ENCODE results near the gene ISCU.

Gene ISCU

GRCh38 chr12:108603743-108604142, 41.3 kb downstream of the ISCU start:
- DNase-seq (ENCODE audit: low read depth in 2 of 2) = no peak

GRCh38 chr12:108604208-108604941, 42.0 kb downstream of the ISCU start:
- no peak for DNase-seq (ENCODE audit: low read depth in 2 of 2)

GRCh38 chr12:108605000-108605689, 42.7 kb downstream of the ISCU start:
- no peak for DNase-seq (ENCODE audit: low read depth in 2 of 2)

GRCh38 chr12:108605690-108606406, 43.5 kb downstream of the ISCU start:
- DNase-seq (ENCODE audit: low read depth in 2 of 2) = no peak

- DNase-seq (ENCODE audit: low read depth in 2 of 2) = no peak
Measured at GRCh38 chr12:108606492-108606891, 44.1 kb downstream of the ISCU start.

- no peak for DNase-seq (ENCODE audit: low read depth in 2 of 2)
Measured at GRCh38 chr12:108607981-108608600, 45.7 kb downstream of the ISCU start.

GRCh38 chr12:108608616-108609015, 46.2 kb downstream of the ISCU start:
- no peak for DNase-seq (ENCODE audit: low read depth in 2 of 2)

GRCh38 chr12:108609537-108610335, 47.3 kb downstream of the ISCU start:
- DNase-seq (ENCODE audit: low read depth in 2 of 2) = no peak

GRCh38 chr12:108610336-108610815, 48.0 kb downstream of the ISCU start:
- DNase-seq (ENCODE audit: low read depth in 2 of 2) = no peak

GRCh38 chr12:108610856-108611605, 48.6 kb downstream of the ISCU start:
- no peak for DNase-seq (ENCODE audit: low read depth in 2 of 2)

- DNase-seq (ENCODE audit: low read depth in 2 of 2) = no peak
Measured at GRCh38 chr12:108611884-108612415, 49.6 kb downstream of the ISCU start.

- no peak for DNase-seq (ENCODE audit: low read depth in 2 of 2)
Measured at GRCh38 chr12:108612788-108613282, 50.4 kb downstream of the ISCU start.

GRCh38 chr12:108613548-108613947, 51.2 kb downstream of the ISCU start:
- DNase-seq (ENCODE audit: low read depth in 2 of 2) = no peak

GRCh38 chr12:108614041-108614440, 51.6 kb downstream of the ISCU start:
- DNase-seq (ENCODE audit: low read depth in 2 of 2) = no peak

GRCh38 chr12:108614639-108615038, 52.2 kb downstream of the ISCU start:
- DNase-seq (ENCODE audit: low read depth in 2 of 2) = no peak

GRCh38 chr12:108615918-108616317, 53.5 kb downstream of the ISCU start:
- no peak for DNase-seq (ENCODE audit: low read depth in 2 of 2)

GRCh38 chr12:108616359-108616758, 54.0 kb downstream of the ISCU start:
- no peak for DNase-seq (ENCODE audit: low read depth in 2 of 2)

GRCh38 chr12:108616941-108617858, 54.8 kb downstream of the ISCU start:
- peak; percentile 46 to 55 for DNase-seq (ENCODE audit: low read depth in 2 of 2)
